NOMO-1 (cell line): ENCODE measurements around the gene NABP2.
"Not testable (repeated sequence)": the region's sequence is repeated elsewhere in the genome, so short reads cannot be mapped to it uniquely, and the experiment has no call there.

ENCODE experiments used
- DNase-seq, 2 experiments: peaks; one replicate each; lab custom pipeline; 2025; ENCODE audit not compliant: unreplicated experiment in 2 of 2; lab: John Stamatoyannopoulos, UW

The NABP2 gene

GRCh38 chr12:56271031-56271430 lies 46.9 kb downstream of the NABP2 start:
- peak in 1 of 2 experiments; percentile 17 for DNase-seq

GRCh38 chr12:56272468-56272867 lies 48.3 kb downstream of the NABP2 start:
- DNase-seq, result not testable (repeated sequence)

GRCh38 chr12:56274299-56274698 lies 50.2 kb downstream of the NABP2 start:
- no peak for DNase-seq

- no peak for DNase-seq
These were observed 54.8 kb downstream of the NABP2 start for GRCh38 chr12:56278905-56279304.
